Measurements from ENCODE around the gene MKKS.
"Not testable (repeated sequence)": the region's sequence is repeated elsewhere in the genome, so short reads cannot be mapped to it uniquely, and the experiment has no call there.

MKKS gene

DNA sequence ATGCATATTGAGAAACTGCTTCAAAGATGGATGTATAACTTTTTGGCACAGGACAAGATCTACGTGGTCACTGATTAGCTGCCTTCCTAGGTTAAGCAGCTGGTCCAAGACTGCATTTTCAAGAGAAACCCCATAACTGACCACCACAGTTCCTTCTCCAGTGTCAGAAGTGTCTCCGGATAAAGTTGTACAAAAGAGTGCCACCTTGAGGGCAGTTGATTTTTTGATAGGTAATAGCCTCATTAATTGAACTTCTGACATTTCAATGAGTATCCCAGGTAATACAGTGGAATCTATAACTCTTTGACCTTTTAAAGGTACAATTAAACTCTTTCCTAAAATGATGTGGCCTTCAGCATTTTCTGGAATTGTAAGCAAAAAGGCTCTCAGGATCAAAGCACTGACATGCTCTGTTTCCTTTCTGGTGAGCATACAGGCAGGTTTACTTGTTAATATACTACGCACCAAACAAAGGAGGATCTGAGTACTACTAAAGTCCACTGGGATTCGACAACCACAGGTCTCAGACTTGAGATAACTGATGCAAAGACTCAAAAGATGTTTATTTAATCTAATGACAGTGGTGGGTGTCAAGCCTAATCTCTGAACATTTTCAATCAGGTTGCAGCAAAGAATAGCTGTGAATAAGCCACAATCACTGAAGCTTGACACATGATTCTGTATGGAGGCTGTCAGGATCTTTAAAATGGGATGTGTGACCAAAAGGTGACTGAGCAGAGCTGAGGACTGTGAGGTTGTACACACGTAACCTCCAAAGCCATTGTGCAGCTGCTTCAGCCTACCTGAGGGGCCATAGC lies 21.2 kb downstream of the MKKS start:
- DNase-seq (ENCODE audit: low read depth, low spot score): no peak

GRCh38 chr20:10411673-10412072 lies 22.3 kb downstream of the MKKS start:
- no peak for DNase-seq (ENCODE audit: low read depth, low spot score)

- no peak for DNase-seq (ENCODE audit: low read depth, low spot score)
Observed at GRCh38 chr20:10408108-10408813, 25.8 kb downstream of the MKKS start.

- DNase-seq (ENCODE audit: low read depth, low spot score): no peak
Observed at GRCh38 chr20:10404959-10405530, 29.0 kb downstream of the MKKS start.

GRCh38 chr20:10404023-10404628 lies 29.9 kb downstream of the MKKS start:
- DNase-seq (ENCODE audit: low read depth, low spot score): no peak

DNA sequence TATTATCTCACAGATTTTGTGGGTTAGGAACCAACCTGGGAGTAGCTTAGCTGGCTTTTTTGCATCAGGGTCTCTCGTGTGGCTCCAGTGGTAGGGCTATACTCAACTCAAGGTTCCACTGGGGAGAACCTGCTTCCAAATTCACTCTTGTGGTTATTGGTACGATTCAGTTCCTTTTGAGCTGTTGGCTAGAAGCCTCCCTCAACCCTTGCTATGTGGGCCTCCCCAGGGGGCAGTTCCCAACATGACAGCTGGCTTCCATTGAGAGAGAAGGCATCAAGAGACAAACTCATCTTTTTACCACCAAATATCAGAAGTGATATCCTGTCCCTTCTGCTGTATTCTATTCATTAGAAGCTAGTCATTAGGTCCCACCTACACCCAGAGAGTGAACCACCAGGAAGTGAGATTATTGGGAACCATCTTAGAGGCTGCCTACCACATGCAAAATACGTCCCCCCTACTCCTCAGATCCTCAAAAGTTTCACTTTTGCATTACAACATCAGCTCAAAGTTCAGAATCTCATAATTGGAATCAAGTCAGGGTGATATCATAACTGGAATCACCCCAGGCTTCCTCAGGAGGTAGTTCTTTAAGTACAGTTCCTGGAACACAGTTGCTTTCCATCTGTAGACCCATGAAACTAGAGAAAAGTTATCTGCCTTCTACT lies 30.9 kb downstream of the MKKS start:
- DNase-seq (ENCODE audit: low read depth, low spot score): no peak

DNA sequence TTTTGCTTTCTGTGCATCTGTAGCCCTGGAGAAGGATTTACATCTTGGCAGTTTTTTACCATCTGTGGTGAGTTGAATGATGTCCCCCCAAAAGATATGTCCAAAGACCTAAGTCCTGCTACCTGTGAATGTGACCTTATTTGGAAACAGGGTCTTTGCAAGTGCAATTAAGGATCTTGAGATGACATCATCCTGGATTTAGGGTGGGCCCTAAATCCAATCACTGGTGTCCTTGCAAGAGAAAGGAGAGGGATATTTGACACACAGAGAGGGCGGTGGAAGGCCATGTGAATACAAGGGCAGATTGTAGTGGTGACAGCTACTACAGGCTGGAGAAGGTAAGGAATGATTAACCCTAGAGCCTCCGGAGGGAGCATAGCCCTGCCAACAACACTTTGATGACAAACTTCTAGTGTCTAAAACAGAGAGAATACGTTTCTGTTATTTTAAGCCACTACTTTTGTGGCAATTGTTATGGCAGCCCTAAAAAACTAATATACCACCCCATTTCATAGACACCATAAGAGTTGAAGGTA lies 35.1 kb downstream of the MKKS start:
- DNase-seq (ENCODE audit: low read depth, low spot score): no peak

DNA sequence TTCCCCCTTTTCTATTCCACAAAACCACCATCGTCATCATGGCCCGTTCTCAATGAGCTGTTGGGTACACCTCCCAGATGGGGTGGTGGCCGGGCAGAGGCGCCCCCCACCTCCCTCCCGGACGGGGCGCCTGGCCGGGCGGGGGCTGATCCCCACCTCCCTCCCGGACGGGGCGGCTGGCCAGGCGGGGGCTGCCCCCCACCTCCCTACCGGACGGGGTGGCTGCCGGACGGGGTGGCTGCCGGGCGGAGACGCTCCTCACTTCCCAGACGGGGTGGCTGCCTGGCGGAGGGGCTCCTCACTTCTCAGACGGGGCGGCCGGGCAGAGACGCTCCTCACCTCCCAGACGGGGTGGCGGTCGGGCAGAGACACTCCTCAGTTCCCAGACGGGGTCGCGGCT lies 39.3 kb downstream of the MKKS start:
- DNase-seq (ENCODE audit: low read depth, low spot score): not testable (repeated sequence)

DNA sequence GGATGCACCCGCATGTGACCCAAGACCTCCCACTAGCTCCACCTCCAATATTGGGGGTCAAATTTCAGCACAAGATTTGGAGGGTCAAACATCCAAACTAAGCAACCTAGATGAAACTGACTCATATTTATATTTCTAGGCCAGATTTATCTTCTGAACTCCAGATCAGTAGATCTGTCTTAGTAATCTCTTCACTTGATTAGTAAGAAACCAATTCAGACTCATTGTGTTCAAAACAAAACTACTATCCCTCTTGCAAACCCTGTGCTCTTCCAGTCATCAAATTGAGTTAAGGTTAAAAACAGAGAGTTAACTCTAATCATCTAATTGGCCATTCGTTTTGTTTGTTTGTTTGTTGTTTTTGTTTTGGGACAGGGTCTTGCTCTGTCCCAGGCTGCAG lies 43.3 kb downstream of the MKKS start:
- no peak for DNase-seq (ENCODE audit: low read depth, low spot score)

DNA sequence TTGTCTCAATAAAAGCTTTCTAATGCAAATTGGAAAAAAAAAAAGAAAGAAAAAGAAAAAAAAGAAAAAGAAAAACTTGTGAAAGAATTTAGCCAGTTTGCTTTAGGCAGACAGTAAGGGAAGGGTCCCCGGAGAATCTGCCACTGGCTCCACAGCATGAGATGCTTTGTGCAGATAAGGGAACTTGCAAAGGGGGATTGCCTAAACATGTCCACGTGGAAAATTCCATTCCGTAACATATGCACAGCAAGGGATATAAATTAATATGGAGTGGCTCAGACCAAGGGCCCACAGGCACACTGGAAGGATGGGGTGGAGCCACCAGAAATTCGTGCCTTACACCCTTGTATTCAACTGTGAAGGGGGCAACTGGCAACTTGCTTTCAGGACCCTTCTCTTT lies 45.4 kb downstream of the MKKS start:
- DNase-seq (ENCODE audit: low read depth, low spot score): no peak

GRCh38 chr20:10387686-10388085 lies 46.3 kb downstream of the MKKS start:
- DNase-seq (ENCODE audit: low read depth, low spot score): no peak

DNA sequence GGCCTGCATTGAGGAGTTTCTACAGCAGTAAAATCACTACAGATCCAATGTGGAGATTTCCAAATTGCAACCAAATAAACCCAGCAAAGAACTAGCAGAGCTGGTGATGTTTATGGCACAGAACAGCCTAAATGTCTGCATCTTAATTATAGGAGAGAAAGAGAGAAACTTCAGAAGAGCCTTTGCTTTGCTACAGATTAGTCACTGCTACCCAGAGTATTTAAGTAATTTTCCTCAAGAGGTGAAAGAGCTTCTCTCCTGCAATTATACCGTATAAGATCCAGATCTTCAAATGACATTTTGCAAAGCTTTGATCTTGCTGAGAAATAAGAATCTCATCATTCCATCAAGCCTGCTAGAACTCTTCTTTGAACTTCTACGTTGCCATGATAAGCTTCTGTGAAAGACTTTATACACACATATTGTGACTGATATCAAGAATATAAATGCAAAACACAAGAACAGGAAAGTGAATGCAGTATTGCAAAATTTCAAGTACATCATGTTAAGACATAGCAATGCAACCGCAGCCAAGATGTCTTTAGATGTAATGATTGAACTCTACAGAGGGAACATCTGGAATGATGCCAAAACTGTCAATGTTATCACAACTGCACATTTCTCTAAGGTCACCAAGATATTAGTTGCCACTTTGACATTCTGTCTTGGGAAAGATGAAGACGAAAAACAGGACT lies 48.0 kb downstream of the MKKS start:
- no peak for DNase-seq (ENCODE audit: low read depth, low spot score)

- no peak for DNase-seq (ENCODE audit: low read depth, low spot score)
Observed at GRCh38 chr20:10381477-10381876, 52.5 kb downstream of the MKKS start.

GRCh38 chr20:10379761-10380160 lies 54.3 kb downstream of the MKKS start:
- no peak for DNase-seq (ENCODE audit: low read depth, low spot score)

- no peak for DNase-seq (ENCODE audit: low read depth, low spot score)
Observed at GRCh38 chr20:10376270-10377075, 57.5 kb downstream of the MKKS start.

DNA sequence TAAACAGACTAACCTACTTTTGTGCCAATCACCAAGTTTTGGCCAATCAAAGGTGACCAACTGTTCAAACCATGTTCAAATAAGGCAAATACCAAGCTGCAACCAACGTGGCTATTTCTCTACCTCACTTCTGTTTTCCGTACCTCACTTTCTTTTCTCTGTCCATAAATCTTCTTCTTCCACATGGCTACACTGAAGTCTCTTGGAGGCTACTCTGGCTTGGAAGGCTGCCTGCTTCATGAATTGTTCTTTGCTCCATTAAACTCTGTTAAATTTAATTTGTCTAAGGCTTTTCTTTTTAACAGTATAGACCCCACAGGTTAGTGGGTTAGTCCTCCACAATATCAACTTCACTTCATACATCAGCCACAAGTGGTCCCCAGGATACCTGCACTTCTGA lies 58.8 kb downstream of the MKKS start:
- DNase-seq (ENCODE audit: low read depth, low spot score): no peak

DNA sequence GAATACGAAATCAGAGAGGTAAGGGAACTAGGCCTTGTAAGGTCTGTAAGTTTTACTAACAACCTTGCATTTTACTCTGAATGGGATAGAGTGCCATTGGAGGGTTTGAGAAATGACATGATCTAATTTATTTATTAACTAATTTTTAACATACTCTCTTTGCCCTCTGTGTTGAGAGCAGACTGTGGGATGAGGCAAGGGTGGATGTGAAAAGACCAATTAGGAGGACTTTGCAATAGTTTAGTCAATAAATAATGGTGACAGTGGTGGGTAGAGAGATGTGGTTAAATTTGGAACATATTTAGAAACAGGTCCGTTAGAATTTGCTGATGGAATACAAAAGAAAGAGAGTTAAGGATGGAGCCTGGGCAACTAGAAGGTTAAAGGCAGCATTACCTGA lies 60.0 kb downstream of the MKKS start:
- DNase-seq (ENCODE audit: low read depth, low spot score): no peak

DNA sequence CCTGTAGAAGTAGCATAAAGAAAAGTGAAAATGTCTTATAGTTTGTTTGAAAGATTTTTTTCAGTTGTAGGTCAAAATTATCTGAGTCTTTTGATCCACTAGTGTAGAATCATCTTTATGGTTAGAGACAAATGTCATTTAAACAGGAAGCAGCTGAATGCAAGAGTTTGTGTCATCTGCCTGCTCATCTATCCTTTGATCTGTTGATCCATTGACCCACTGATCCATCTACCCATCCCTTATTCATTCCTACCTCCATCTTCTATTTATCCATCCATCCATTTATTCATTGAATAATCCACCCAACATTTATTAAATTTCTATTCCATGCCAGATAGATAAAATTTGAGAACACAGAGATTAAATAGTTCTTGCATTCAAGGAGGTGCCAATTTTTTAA lies 62.6 kb downstream of the MKKS start:
- no peak for DNase-seq (ENCODE audit: low read depth, low spot score)

- DNase-seq (ENCODE audit: low read depth, low spot score): no peak
Observed at GRCh38 chr20:10370091-10370887, 63.7 kb downstream of the MKKS start.

Data from iPS DF 19.7 (cell line).